Neuronal stem cell (in vitro differentiated cells): ENCODE measurements around the gene SOX5.

Experiments used
- DNase-seq: peaks from one replicate; pipeline ENCODE4 v3.0.0-alpha.2; 2013; ENCODE audit warnings: low spot score
- H2AFZ ChIP-seq: one replicate; pipeline ENCODE4 v1.6.1; 2013; ENCODE audit warnings: mild to moderate bottlenecking, low read length, inconsistent platforms
- H2AK5ac ChIP-seq: 2 replicates; pipeline ENCODE4 v1.6.1; 2013; ENCODE audit warnings: low read depth, mild to moderate bottlenecking, inconsistent platforms, low read length, moderate library complexity, mixed read lengths
- H2BK120ac ChIP-seq: 2 replicates; pipeline ENCODE4 v1.6.1; 2013; ENCODE audit warnings: low read depth, mild to moderate bottlenecking, inconsistent platforms, low read length, moderate library complexity, mixed read lengths
- H2BK12ac ChIP-seq: one replicate; pipeline ENCODE4 v1.6.1; 2013; ENCODE audit warnings: low read length, inconsistent platforms
- H2BK15ac ChIP-seq: 2 replicates; pipeline ENCODE4 v1.6.1; 2013; ENCODE audit warnings: mild to moderate bottlenecking, low read length, inconsistent platforms, mixed read lengths
- H2BK5ac ChIP-seq: one replicate; pipeline ENCODE4 v1.6.1; 2013; ENCODE audit warnings: inconsistent platforms, mild to moderate bottlenecking, low read length, moderate library complexity
- H3K14ac ChIP-seq: one replicate; pipeline ENCODE4 v1.6.1; 2013; ENCODE audit warnings: low read length, inconsistent platforms
- H3K18ac ChIP-seq: 2 replicates; pipeline ENCODE4 v1.6.1; 2013; ENCODE audit warnings: low read length, inconsistent platforms
- H3K23ac ChIP-seq: 2 replicates; pipeline ENCODE4 v1.6.1; 2013; ENCODE audit warnings: low read depth, mild to moderate bottlenecking, mixed read lengths, low read length, inconsistent platforms; ENCODE audit not compliant: poor library complexity
- H3K27ac ChIP-seq: replicated peaks from 3 replicates; pipeline ENCODE4 v1.5.1; 2013; ENCODE audit warnings: low read length, inconsistent platforms
- H3K27me3 ChIP-seq, 3 experiments: 2 replicates each; pipeline ENCODE4 v1.6.1; 2013; ENCODE audit warnings: low read length in 3 of 3, mild to moderate bottlenecking in 2 of 3, inconsistent platforms in 1 of 3, low read depth in 1 of 3, mixed read lengths in 1 of 3, moderate library complexity in 1 of 3; ENCODE audit not compliant: control insufficient read depth in 3 of 3, insufficient read depth in 3 of 3
- H3K36me3 ChIP-seq, 2 donors: replicated peaks in 1 of 2; 2 replicates each; pipeline ENCODE4 v1.6.1; 2013; ENCODE audit warnings: low read length in 2 of 2; ENCODE audit not compliant: control insufficient read depth in 2 of 2, insufficient read depth in 2 of 2
- H3K4ac ChIP-seq: 2 replicates; pipeline ENCODE4 v1.6.1; 2013; ENCODE audit warnings: inconsistent platforms, mild to moderate bottlenecking, low read length, moderate library complexity
- H3K4me1 ChIP-seq, 2 donors: 1 replicate in 1 of 2; 2 replicates in 1 of 2; pipeline ENCODE4 v1.6.1; 2013; ENCODE audit warnings: low read length in 2 of 2, low read depth in 1 of 2; ENCODE audit not compliant: control insufficient read depth in 2 of 2, insufficient read depth in 1 of 2
- H3K4me2 ChIP-seq: one replicate; pipeline ENCODE4 v1.6.1; 2013; ENCODE audit warnings: mild to moderate bottlenecking, low read length, inconsistent platforms; ENCODE audit not compliant: insufficient read depth, poor library complexity, severe bottlenecking
- H3K4me3 ChIP-seq, 2 donors: 2 replicates each; pipeline ENCODE4 v1.5.1; 2013; ENCODE audit warnings: low read length in 2 of 2, mild to moderate bottlenecking in 2 of 2, inconsistent platforms in 1 of 2, moderate library complexity in 1 of 2
- H3K79me1 ChIP-seq: one replicate; pipeline ENCODE4 v1.6.1; 2013; ENCODE audit warnings: low read depth, mild to moderate bottlenecking, inconsistent platforms, low read length, moderate library complexity
- H3K9ac ChIP-seq: one replicate; pipeline ENCODE4 v1.6.1; 2013; ENCODE audit warnings: mild to moderate bottlenecking, low read depth, low read length, inconsistent platforms; ENCODE audit not compliant: poor library complexity
- H3K9me3 ChIP-seq, 2 donors: replicated peaks in 1 of 2; 2 replicates each; pipeline versions ENCODE3 to v1.6.1; 2013; ENCODE audit warnings: low read length in 2 of 2, mild to moderate bottlenecking in 2 of 2, inconsistent platforms in 1 of 2, low read depth in 1 of 2, mixed read lengths in 1 of 2, moderate library complexity in 1 of 2; ENCODE audit not compliant: control insufficient read depth in 2 of 2, insufficient read depth in 1 of 2
- H4K8ac ChIP-seq: one replicate; pipeline ENCODE4 v1.6.1; 2013; ENCODE audit warnings: low read depth, mild to moderate bottlenecking, inconsistent platforms, low read length, moderate library complexity
- H4K91ac ChIP-seq: one replicate; pipeline ENCODE4 v1.6.1; 2013; ENCODE audit warnings: low read length, low read depth, mild to moderate bottlenecking, inconsistent platforms; ENCODE audit not compliant: poor library complexity
- WGBS, 2 donors: extraction: QIAGEN DNeasy Blood & Tissue Kit; methylation state at CpG; one replicate each; pipeline ENCODE4 v1.1.7; 2013; ENCODE audit warnings: missing lambda C conversion rate in 2 of 2, mixed read lengths in 1 of 2; ENCODE audit not compliant: insufficient read length in 2 of 2, insufficient replicate concordance in 1 of 2; ENCODE audit errors: extremely low coverage in 2 of 2; 5-methylcytosine and 5-hydroxymethylcytosine counted together

The SOX5 gene

DNA sequence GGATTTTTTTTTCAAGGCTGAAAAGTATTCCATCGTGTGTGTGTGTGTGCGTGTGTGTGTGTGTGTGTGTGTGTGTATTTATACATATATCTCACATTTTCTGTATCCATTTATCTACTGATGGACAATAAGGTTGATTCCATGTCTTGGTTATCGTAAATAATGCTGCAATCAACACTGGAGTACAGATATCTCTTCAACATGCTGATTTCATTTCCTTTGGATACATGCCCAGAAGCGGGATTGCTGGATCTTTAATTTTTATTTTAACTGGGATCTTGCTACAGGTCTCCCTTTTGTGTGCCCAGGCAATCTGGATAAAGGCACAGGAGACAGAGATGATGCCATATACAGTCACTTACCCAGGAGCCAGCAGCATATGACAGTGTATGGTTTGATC lies 338.1 kb downstream of the SOX5 start:
- H3K4me2 ChIP-seq, result no peak overlapping the region
- peaks cover 0 to 2% of the 10 kb centered on the region in 2 donors for H3K36me3 ChIP-seq
- WGBS, 2 donors, result no CpG with 5 or more reads among the region's 4 CpGs
- no peak for DNase-seq
- H2AK5ac ChIP-seq, result no peak overlapping the region
- no peak overlapping the region for H4K91ac ChIP-seq
- no peak overlapping the region for H2BK120ac ChIP-seq
- no peak overlapping the region for H3K27ac ChIP-seq
- no peak overlapping the region for H2BK5ac ChIP-seq
- no peaks in the 10 kb centered on the region for H3K79me1 ChIP-seq
- no peak overlapping the region for H3K4ac ChIP-seq
- no peak overlapping the region for H3K18ac ChIP-seq
- H3K9ac ChIP-seq, result no peak overlapping the region
- no peaks in the 10 kb centered on the region for H3K4me1 ChIP-seq
- no peaks in the 10 kb centered on the region for H3K27me3 ChIP-seq
- H4K8ac ChIP-seq, result no peak overlapping the region
- H3K4me3 ChIP-seq, result no peak overlapping the region
- H2BK12ac ChIP-seq, result no peak overlapping the region
- H3K14ac ChIP-seq, result no peak overlapping the region
- no peak overlapping the region for H2BK15ac ChIP-seq
- H2AFZ ChIP-seq, result no peak overlapping the region
- H3K23ac ChIP-seq, result no peak overlapping the region
- peaks cover 0 to 4% of the 10 kb centered on the region in 2 donors for H3K9me3 ChIP-seq

DNA sequence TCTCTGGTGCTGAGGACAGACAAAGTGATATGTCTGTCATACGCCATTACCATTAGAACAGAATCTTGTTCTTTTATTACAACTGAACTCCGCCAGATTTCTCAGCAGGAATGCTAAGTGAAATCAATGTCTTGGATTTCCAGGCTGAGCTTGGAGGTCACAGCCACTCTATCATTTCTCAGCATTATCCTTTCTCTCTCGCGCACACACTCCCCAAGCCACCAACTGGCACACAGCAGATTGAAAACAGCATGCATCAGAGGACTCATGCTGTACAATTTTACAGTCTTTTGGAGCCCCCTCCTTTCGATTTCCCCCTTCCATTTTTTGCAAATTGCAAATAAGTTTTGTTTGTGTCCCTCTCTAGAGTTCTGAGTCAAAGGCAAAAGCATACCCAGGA lies 348.6 kb downstream of the SOX5 start:
- Histone ChIP-seq H3K4me2 (no peak overlapping the region), H3K27me3 (no peaks in the 10 kb centered on the region), H2BK120ac (no peak overlapping the region), H3K18ac (no peak overlapping the region), H3K23ac (no peak overlapping the region), H3K4ac (no peak overlapping the region), H3K4me3 (no peak overlapping the region), H3K36me3 (peaks cover 12 to 31% of the 10 kb centered on the region in 2 donors), H3K9ac (no peak overlapping the region), H2BK5ac (no peak overlapping the region), H3K27ac (no peak overlapping the region), H3K14ac (no peak overlapping the region), H2AFZ (no peak overlapping the region), H4K8ac (no peak overlapping the region), H3K79me1 (no peaks in the 10 kb centered on the region), H2BK15ac (no peak overlapping the region), H2BK12ac (no peak overlapping the region), H2AK5ac (no peak overlapping the region), H4K91ac (no peak overlapping the region), H3K9me3 (peaks cover 10 to 55% of the 10 kb centered on the region in 2 donors), H3K4me1 (no peaks in the 10 kb centered on the region)
- no CpG with 5 or more reads among the region's 5 CpGs for WGBS, 2 donors
- no peak for DNase-seq

DNA sequence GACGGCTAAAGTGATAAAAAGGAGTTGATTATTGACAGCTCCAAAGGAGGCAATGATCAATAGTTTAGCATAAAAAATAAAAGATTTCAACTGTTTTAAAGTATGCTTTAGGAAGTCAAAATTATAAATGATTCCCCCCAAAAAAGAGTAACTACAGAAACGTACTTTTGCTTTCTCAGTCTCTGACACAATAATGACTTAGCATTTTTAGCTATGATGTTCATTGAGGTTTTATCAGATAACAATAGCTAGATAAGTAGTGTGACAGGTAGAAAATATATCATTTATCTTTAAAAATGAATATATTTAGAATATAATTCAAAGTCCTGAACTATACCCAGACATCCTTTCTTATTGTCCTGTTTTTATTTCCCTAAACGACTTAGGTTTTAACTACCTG lies 352.9 kb downstream of the SOX5 start:
- Histone ChIP-seq H3K79me1 (no peaks in the 10 kb centered on the region), H3K27me3 (no peaks in the 10 kb centered on the region), H3K4me3 (no peak overlapping the region), H2AFZ (no peak overlapping the region), H3K9me3 (peaks cover 8 to 26% of the 10 kb centered on the region in 2 donors), H2BK5ac (no peak overlapping the region), H3K23ac (no peak overlapping the region), H2BK120ac (no peak overlapping the region), H2AK5ac (no peak overlapping the region), H4K8ac (no peak overlapping the region), H3K14ac (no peak overlapping the region), H3K36me3 (peaks cover 1 to 8% of the 10 kb centered on the region in 2 donors), H3K4me1 (no peaks in the 10 kb centered on the region), H3K4me2 (no peak overlapping the region), H3K4ac (no peak overlapping the region), H2BK12ac (no peak overlapping the region), H3K18ac (no peak overlapping the region), H2BK15ac (no peak overlapping the region), H3K9ac (no peak overlapping the region), H4K91ac (no peak overlapping the region), H3K27ac (no peak overlapping the region)
- DNase-seq, result no peak
- no CpG with 5 or more reads among the region's 3 CpGs for WGBS, 2 donors

DNA sequence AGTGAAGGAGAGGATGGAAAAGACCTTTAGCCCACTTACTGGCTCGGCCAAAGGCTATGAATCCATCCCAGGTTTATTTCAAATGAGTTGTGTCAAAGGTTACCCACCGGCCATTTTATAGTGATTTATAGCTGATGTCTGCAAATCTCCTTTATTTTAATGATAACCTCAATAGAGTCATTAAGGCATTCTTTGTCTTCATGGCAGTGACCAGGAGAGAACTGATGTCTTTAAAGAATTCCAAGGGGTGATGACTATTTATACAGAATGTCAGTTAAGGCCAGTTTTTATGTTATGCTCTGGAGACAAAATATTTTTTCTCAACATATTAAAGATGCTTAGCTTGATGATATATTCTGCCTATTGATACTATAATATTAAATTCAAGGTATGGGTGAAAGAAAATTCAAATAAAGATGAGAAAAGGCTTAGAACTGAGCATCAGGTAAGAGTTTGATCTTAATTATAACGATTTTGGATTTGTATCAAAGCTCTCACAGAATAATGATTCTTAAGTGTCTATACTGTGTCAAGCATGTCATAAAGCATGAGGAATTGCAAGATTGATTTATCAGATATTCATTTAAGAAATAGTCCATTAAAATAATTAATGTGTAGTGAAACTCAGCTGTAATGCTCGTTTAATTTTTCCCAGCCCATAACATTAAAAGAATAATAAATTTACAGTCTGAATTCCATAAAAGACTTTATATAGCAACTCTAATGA lies 361.5 kb downstream of the SOX5 start:
- Histone ChIP-seq H3K4ac (no peak overlapping the region), H2BK15ac (no peak overlapping the region), H4K8ac (no peak overlapping the region), H2AFZ (no peak overlapping the region), H3K4me2 (no peak overlapping the region), H2BK5ac (no peak overlapping the region), H2BK12ac (no peak overlapping the region), H3K23ac (no peak overlapping the region), H3K18ac (no peak overlapping the region), H3K79me1 (no peaks in the 10 kb centered on the region), H3K9ac (no peak overlapping the region), H3K27me3 (no peaks in the 10 kb centered on the region), H3K27ac (no peak overlapping the region), H3K4me3 (no peak overlapping the region), H2BK120ac (no peak overlapping the region), H3K9me3 (no peaks in the 10 kb centered on the region), H2AK5ac (no peak overlapping the region), H3K14ac (no peak overlapping the region), H4K91ac (no peak overlapping the region), H3K4me1 (peaks cover 2% of the 10 kb centered on the region in 2 donors), H3K36me3 (no peaks in the 10 kb centered on the region)
- no CpG with 5 or more reads among the region's 4 CpGs for WGBS, 2 donors
- DNase-seq, result no peak
